ENCODE data around the gene PXDN.

The PXDN gene

DNA sequence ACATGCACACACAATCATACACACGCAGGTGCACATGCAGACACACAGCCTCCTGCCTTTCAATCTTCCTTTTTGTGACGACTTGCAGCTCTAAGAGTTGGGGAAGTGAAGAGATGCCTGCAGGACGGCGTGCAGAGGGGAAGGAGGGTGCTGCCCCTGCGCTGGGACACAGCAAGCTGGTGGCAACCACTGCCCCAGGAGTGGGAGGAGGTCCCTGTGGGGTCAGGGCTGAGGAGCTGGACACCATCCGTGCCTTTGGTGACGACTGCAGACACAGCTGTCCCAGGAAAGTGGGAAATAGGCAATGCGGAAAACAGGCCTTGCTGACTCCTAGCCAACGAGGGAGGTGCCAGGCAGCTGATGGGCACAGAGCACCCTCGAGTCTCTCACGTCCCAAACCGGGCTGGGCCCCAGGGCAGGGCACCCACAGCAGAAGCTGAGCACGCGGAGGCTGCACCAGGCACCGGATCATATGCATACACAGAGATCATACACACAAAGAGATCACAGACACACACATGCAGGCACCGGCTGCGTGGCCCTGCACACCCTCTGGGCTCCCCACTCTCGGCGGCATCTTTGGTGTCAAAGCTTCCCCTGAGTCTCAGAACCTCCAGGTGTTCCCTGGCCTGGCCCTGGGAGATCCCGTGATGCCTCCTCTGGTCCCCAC is 146.1 kb downstream of the PXDN start:
- no peak for DNase-seq (ENCODE audit: low spot score)

DNA sequence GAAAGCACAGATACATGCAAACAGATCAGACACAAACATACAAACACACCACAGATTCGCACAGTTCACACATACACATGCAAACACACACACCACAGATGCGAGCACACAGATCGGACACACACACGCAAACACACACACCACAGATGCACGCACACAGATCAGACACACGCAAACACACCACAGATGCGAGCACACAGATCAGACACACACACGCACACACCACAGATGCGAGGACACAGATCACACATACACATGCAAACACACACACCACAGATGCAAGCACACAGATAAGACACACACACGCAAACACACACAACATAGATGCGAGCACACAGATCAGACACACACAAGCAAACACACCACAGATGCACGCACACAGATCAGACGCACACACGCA is 149.0 kb downstream of the PXDN start:
- DNase-seq (ENCODE audit: low spot score): no peak

DNA sequence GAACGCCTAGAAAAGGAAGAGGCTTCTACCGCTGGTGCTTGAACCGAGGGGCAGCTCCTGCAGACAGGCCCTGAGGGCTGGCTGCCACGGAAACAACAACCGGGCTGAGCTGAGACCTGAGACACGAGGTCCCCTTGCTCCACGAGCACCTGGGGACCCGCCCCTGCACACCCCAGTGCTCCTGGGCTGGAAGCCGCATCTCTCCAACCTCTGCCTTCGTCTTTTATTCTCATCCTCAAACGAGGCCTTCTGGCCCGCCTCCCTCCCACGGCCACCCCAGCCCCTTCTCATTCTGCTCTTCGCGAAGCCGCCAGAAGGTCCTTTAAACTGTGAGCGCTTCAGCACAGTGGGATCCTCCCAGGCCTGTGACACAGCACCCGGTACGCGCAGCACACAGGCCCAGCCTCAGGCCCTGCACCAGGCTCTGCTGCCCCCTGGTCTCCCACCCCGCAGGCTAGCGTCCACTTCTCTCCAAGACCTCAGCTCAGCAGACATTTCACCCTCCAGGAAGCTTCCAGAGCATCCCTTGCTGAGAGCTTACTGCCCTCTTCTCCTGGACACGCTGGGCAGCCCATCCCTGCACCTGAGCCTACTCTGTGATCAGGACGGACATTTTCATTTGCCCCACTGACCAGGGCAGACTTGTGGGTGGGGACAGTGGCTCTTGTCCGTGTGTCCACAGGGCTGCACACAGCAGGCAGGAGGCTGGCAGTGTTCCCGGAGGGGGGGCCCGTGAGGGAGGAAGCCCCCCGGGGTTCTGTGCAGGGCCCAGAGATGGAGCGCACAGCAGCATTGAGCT is 149.7 kb downstream of the PXDN start:
- DNase-seq (ENCODE audit: low spot score): no peak

DNA sequence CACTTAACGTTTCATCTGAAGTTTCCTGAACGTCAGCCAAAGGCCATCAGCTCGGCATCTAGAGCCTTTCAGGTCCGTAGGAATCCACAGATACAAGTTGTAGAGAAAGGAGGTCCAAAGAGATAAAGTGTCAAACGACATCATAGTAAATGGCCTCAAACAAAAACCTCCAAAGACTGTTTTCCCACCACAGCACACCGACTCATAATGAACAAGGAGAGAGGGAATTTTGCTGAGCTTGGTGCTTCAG is 150.3 kb downstream of the PXDN start:
- no peak for DNase-seq (ENCODE audit: low spot score)

DNA sequence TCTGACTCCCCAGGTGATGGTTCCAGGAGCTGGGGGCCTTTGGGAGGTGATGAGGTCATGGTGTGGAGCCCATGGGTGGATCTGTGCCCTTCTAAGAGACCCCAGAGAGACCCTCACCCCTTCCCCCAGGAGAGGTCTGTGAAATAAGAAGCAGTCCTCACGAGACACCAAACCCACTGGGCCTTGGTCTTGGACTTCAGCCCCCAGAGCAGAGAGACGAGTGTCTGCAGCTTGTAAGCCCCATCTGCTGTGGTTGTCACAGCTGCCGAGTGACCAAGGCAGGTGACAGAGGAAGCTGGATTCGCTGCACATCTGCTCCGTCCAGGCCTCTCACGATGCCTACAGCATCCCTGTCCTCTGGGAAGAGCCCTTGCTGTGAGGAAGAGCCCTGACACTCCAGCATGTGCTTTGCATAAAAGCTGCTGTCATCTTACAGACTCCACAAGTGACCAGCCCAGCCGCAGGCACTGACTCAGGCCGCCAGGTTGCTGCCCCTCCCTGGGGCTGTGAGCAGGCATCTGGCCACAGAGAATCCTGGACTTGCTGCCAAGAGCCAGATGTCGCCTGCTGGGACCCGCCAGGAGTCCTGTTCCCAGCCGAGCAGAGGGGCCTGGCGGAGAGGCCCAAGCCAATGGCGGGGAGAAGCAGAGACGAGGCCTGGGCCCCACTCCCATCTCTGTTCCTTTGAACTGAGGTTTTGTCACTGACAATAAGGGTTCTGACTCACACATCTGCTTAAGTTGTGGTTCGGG is 150.8 kb downstream of the PXDN start:
- no peak for DNase-seq (ENCODE audit: low spot score)

DNA sequence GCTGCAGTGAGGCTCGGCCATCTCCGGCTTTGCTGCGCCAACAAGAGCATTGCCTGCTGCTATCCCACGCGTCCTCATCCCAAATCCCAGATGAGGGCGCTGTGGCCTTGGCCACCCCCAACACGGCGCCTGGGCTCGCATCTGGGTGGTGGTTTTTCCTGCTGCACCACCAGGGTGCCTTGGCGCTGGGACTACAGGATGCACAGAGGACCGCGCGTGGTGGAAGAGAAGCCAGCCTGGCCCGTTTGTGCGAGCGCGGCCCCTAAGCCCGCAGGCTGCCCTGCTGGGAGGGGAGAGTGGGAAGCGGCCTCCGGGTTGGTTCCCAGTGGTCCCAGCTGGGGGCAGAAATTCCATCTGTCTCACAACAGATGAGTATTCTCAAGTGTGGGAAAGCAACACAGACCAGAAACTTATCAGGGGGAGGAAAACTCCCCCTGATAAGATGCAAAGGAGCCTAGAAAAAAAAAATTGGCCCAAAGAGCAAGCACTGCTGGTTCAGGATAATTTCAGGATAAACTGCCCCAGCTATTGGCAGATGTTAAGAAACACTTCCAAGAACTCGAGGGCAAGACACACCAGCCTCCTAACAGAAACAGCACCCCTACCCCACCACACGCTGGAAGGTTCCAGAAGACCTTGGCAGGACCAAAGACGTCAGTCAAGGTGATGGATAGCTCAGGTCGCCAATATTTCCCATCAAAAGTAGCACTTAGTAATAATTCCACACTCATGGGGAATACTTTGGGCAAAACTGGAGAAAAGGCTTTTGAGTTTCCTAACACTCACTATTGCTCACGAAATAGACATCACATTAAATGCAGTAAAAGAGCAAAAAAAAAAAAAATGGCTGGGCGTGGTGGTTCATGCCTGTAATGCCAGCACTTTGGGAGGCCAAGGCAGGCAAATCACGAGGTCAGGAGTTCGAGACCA is 152.1 kb downstream of the PXDN start:
- DNase-seq (ENCODE audit: low spot score): no peak

DNA sequence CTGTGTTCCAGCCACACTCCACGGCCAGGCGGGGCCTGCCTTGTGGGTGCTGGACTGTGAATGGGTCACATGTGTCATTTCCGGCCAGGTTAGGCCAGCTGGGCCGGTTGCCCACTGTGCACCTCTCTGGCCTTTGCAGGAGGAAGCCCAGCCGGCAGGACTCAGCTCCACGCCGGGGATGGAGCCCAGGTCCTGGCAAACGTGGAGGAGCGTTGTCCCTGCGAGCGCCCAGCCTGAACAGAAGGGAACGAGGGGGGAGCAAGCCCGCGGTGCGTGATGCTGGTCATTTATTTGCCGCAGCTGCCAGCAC is 152.9 kb downstream of the PXDN start:
- DNase-seq (ENCODE audit: low spot score): no peak

DNA sequence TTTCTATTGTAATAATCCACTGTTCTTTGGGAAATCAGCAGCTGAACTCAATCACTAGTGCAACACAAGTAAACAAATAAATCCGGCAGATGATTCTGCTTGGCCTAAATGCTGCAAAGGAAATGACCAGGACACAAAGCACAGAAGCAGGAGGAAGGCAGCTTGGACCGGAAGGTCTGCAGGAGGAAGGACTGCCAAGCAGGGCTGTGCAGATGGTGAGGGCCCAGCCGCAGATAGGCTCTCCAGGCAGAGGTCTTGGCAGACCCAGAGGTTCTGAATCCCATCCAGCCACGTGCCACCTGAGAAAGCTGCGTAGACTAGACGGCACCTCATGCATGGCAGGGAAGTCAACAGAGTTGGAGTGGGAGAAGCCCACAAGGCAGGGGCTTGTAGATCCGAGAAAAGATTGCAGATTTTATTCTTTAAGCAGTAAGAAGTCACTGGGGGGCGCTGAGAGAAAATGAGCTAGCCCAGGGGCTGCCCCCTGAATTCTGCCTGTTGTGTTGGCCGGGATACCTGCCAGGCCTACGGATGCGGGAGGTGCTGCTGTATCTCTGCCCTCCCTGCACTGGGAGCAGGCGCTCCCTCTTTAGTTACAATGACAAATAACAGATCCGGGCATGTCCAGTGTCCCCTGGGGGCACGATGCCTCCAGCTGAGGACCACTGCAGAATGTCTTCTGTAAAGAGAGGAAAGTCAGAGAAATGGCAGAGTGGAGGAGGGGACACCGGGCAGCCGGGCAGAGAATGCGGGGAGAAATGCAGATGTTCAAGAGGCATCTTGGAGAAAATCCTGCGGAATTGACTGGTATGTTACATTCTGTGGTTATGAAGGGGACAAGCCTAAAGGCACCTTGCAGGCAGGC is 153.5 kb downstream of the PXDN start:
- DNase-seq (ENCODE audit: low spot score): no peak

DNA sequence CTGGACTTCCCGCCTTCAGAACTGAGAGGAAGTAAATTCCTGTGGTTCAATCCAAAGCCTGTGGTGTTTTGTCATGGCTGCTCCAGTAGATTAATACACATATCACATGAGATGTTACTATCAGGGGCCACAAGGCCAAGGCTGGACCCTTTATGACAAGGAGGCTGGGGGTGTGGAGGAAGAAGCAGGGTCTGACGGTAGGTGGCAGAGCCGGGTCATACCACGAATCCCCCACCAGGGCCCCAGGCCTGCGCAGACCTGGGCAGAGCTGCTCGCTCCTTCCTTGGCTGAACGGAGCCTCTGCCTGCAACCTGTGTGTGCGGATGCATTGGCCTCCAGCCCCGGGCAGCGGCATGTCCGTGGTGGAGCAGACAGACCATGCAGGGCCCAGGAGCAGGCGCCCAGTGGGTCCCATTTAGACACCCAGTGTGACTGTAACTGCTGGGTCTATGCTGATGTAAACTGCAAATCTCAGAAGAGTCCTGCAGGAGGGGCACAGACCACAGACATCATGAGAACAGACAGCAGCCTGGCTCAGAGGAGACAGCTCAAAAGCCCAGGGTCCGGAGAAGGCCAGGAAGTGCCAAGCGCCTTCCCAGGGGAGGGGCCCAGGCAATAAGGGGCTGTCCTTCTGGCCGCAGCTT is 155.2 kb downstream of the PXDN start:
- DNase-seq (ENCODE audit: low spot score): no peak

DNA sequence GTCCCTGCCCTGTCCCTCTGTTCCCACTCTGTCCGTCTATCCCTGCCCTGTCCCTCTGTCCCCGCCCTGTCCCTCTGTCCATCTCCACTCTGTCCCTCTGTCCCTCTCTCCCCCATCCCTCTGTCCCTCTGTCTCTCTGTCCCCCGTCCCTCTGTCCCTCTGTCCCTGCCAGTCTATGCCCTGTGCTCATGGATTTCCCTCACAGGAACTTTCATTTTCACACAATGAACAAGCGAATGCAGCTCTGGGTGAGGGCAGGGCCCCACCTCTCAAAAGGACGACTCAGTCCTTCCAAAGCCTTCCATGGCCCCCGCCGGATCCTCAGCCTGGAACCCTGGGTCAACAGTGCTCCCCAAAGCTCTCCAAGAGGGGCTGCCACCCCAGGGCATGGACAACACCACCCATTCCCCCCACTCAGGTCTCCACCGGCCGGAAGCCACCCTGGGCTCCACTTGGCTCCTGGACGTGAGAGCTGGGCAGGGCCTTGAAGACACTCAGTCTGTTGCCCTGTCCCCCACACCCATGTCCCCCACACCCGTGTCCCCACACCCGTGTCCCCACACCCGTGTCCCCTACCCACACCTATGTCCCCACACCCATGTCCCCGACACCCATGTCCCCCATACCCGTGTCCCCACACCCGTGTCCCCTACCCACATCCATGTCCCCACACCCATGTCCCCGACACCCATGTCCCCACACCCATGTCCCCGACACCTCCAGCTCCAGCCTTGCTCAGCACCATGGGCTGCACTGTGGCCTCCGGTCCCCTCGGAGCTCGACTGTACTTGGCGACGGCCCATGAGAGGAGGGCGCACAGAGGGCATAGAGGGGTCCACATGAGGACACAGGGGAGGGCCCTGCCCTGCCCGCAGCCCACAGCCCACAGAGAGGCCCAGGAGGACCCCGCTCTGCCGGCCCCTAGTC is 156.0 kb downstream of the PXDN start:
- DNase-seq (ENCODE audit: low spot score): no peak

DNA sequence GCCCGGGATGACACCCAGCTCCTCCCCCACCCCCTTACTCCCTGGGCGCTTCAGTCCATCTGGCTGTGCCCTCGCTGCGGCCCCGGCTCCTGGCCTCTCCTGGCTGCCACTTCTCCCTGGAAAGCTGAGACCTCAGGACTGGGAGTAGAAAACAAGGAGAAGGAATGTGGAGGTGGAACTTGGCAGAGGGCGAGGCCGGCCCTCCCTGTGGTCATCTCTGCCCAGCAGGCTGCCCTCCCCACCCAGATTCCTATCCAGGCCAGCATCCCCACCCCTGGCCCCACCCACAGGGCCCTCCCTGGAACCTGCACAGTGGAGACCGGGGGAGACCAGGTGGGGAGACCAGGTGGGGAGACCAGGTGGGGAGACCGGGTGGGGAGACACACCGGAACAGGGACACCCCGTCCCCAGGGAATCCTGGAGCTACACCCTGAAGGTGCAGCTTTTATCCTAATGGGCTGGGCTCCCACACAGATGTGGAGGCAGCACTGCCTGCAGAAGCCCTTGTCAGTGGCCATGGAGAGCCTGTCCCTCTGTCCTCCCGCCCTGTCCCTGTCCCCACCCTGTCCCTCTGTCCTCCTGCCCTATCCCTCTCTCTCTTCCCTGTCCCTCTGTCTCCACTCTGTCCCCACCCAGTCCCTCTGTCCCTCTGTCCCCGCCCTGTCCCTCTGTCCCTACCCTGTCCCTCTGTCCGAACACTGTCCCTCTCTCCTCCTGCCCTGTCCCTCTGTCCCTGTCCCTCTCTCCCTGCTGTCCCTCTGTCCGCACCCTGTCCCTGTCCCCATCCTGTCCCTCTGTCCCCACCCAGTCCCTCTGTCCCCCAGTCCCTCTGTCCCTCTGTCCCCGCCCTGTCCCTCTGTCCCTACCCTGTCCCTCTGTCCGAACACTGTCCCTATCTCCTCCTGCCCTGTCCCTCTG is 157.1 kb downstream of the PXDN start:
- no peak for DNase-seq (ENCODE audit: low spot score)

DNA sequence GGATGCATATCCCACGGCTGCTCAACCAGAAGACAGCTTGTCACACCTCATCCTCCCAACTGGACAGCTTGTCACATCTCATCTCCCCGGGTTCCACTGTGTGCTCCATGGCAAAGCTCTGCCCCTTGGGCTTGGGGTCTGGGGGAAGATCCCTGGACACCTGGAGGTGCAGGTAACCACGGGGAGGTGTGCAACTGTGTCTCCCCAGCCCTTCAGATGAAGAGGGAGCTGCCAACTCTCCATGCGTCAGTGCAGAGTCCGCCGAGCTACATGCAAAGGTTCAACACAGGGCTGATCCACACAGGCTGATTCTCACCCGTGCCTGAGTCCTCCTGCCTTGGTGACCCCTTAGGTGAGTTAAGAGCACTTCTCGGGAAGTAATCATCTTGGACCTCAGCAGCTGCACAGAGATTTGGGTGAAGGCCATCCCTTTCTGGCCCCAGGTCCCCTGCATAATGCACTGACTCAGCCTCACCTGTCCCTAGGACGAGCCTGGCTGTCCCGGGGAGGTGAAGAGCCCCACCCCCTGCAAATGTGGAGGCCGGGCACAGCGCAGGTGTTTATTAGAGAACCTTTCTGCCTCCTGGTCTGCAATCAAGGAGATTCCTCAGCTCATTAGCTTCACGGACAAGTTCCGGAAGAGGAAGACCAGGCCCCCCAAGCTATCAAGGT is 157.9 kb downstream of the PXDN start:
- DNase-seq (ENCODE audit: low spot score): no peak

DNA sequence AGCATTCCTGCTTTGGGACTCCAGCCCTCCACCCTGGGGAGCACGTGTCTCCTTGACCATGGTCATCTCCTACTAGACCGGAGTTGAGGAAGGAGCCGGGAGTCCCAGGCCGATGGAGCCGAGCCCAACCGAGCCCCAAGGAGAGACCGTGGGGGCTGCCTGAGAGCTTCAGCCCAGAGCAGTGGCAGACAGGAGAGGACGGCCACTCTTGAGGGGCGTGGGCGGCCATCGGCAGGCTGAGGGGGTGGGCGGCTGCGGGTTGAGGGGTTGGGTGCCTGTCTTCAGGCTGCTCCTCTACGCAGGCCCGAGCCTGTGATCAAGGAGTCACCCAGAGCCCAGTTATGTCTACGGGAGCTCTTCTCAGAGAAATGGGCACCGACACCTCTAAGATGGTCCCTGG is 158.7 kb downstream of the PXDN start:
- no peak for DNase-seq (ENCODE audit: low spot score)

DNA sequence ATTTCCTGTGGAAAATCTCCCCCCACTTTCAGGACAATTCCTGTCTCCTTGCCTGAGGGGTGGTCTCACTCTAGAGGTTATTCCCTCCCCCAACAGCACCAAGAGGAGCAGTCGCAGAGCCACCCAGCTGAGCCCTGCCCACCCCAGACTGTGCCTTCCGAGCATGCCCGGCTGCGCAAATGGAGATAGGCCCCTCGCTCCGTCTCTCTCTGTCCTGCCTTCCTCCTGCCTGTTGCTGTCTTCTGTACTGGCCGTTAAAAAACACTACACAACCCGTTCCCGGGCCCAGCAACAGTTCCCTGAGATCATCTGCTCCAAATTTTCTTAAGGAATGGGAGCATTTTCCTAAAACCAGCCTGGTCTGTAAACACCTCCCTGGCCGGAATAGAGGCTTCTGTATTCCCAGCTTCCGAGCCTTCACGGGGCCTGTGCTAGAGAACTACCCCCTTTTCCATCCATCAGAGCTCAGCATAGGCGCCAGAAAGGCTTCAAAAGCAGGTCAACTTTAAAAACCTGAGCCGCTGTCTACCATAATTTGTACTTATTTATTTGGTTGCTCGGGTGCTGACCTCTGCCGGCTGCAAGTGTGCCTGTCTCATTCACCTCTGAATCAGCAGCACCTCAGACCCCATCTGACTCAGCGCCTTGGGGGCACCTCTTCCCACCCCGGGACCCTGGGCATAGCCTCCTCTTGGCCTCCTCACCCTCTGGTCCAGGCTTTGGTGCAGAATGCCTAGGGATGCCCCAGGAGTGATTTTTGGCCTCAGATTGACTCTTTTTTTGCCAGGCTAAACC is 159.4 kb downstream of the PXDN start:
- no peak for DNase-seq (ENCODE audit: low spot score)

DNA sequence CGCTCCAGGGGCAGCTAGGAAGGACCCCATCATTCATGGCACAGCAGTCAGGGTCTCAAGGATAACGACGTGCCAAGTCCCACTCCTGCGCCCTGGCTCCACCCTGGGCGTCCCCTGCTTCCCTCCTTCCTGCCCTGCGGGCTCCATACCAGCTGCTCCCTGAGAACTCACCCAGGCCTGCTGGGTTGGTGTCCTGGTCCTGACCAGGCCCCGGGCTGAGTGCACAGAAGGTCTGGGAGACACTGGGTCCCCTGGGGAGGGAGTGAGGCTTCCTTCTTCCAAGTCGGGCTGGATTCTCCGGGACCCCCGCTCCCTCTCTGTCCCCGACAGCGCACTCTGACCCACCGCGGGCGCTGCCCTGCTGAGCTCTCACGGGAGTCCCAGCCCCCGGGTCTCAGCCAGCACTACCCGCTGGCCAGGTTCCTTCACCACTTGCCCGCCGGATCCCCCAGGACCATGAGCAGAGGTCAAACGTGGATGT is 160.2 kb downstream of the PXDN start:
- DNase-seq (ENCODE audit: low spot score): no peak

DNA sequence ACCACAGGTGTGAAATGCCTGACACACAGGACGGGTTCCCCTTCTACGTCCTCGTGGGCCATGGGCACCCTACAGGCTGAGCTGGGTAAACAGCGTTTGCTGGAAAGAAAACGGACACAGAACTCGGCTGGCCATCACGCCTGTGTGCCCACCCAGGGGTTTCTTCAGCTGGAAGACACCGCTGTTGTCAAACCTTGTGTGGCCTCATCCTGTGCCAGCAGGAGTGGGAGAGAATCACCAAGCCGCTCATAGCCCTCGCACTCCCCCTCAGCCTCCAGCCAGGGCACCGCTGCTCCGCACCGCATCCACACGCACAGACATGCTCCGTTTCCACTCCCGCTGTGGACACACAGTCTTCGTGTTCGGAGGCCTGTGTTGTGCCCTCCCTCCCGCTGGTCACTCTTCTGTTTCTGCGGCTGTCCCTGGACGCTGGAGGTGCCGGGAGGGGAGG is 161.4 kb downstream of the PXDN start:
- DNase-seq (ENCODE audit: low spot score): no peak

DNA sequence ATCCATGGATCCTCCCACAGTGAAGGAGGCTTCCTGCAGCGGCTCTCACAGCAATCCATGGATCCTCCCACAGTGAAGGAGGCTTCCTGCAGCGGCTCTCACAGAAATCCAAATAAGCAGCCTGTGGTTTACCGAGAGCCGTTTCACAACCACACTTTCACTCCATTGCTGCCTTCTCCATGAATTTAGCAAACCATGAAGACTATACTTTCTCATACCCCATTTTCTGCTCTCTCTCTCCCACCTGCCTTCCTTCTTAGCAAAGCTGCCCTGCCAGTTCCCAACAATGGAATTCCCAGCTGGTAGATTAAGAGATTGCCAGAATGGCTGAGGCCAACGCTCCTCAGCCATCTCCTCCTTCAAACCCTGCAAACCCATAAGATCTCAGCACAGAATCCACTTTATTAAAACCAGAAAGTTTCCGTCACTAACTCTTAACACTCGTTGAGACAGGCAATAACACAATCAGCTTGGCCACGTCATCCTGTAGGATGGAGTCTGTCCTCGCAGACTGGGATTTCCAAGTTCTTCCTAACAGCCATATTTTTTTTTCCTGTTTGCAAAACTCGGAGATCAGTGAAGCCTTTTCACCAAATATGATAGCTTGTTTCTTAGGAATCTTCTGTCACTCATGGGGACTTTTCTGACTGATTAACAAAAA is 162.2 kb downstream of the PXDN start:
- DNase-seq (ENCODE audit: low spot score): no peak

All from NAMALWA (cell line).